Stimulated activated CD4-positive, alpha-beta T cell treated with anti-CD3 and anti-CD28 coated beads, Interleukin-4, amount 100 ng/mL, for 24 hours (primary cell): ENCODE results near the gene RNF166.

Experiments
- DNase-seq: peaks from one replicate; pipeline ENCODE4 v3.0.0-alpha.2; 2020

Gene RNF166

DNA sequence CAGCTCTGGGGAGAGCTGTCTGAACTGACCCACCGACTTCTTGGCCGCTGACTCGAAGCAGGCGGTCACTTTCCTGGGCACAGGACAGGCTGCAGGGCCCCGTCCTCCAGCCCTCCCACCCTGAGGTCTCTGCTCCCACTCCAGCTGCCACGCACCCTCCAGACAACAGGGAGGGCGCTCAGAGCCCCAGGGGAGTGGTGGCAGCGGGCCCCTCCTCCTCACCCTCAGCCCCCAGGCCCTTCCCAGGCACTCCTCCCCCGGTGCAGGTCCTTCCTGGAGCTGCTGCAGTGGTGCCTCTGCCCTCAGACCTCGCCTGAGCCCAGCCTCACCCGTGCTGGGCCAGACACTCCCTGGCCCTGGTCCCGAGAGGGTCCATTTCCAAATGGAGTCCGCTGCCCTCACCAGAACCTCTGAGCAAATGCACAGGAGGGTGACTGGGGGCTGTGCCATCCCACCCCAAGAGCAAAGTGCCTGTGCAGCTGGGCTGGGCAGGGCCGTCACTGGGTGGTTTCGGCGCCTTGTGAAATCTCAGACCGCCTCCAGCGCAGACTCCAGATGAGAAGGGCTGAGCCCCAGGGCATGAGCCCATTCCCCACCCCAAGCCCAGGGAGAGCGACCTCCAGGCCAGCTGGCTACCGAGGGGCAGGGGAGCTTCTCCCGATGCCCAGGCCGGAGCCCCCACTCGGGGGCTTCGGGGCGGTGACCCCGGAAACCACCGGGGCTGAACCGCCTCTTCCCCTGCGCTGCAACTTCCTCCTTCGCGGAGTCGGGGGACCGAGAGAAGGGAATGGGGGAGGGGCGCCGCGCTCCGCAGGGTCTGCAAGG is 56.1 kb downstream of the RNF166 start:
- no peak for DNase-seq

DNA sequence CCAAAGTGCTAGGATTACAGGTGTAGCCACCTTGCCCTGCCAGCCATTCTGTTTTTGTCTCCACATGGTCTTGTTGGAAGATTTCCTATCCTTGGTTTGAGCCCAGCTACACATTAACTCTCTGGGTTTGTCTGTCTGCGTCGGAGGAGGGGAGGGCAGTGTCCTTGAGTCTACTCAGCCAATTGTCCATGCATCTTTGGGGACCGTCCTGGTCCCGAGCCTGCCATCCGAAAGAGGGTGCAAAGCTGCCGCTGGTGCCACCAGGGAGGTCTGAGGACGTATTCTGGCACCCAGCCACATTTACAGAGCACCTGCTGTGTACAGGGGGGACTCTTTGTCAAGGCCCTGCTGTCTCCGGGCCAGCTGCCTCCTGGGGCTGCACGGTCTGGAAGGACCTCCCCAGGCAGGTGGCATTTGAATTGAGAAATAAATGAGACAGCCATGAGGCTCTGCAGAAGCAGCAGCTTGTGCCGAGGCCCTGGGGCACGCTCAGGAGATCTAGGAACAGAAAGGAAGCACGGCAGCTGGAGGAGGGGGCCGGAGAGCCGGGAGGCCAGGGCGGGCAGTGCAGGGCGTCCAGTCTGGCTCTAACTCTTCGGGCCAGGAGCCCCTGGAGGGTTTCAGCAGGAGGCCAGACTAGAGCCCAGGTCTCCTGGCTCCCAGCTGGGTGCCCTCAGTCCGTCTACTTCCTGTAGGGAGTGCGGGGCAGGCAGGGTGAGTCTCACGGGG is 56.8 kb downstream of the RNF166 start:
- DNase-seq = no peak

DNA sequence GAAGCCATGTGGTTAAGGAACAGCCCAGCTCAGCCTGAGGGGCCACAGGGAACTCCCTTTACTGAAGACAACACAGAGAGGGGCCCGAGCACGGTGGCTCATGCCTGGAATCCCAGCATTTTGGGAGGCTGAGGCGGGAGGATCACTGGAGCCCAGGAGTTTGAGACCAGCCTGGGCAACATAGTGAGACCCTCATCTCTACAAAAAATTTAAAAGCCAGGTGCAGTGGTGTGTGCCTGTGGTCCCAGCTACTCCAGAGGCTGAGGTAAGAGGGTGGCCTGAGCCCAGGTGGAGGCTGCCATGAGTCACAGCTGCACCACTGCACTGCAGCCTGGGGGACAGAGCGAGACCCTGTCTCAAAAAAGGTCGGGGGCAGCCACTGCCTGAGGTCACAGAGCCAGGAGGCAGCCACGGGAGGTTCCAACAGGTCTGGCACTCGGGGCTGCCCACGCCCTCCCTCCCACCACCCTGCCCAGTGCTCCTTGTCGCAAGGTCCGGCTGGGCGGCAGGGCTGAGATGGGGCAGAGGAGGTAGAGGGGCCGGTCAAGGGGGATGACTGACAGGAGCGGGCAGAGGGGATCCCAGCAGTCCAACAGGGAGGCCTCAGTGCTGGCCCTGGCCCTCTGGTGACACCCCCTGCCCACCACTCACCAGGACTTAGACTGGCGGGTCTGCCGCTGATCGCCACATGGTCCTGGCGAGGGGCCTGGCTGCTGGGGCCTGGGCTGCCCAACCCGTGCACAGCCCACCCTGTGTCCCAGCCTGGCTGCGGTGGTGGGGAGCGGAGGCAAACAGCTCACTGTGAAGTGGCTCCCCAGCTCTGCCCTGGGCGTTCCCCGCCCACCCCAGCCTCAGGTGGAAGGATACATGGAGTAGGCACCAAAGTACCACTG is 58.8 kb downstream of the RNF166 start:
- DNase-seq = no peak
